AG20443 (cell line): Measurements from ENCODE around the gene CYB561.

ENCODE experiments used
- DNase-seq: peaks from one replicate; pipeline ENCODE4 v3.0.0; 2012; ENCODE audit warnings: low spot score, mixed read lengths

The CYB561 gene

DNA sequence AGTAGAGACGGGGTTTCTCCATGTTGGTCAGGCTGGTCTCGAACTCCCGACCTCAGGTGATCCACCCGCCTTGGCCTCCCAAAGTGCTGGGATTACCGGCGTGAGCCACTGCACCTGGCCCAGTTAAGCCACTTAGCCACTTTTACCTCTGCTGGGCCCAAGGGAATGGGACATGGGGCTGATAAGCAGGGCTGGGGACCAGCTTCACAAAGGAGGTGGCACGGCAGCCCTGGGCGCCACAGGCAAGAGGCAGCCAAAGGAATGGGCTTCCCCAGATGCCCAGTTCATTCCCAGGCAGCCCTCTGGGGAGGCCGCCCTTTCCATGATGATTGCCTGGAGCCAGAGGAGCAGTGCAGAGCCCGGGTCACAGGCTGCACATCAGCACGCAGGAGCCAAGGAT is 5.0 kb upstream of the CYB561 start:
- DNase-seq, result no peak

DNA sequence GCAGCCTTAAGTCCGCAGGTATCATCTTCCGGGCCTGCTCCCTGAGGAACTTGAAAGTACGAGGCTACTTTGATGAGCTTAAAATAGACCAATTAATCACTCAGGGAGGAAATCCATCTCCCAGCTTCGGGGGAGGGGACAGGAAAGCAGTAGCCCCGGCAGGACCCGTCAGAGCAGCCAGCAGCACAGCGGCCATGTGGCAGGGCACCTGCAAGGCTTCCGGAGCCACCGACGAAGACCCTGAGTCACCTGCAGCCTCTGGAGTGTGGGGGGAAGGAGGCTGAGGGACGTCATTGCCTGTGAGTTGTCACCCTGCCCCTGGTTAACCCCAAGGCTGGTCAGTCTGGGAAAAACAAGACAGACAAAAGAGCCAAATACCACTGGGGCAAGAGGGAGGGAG is 4.4 kb upstream of the CYB561 start:
- DNase-seq, result peak; percentile 32

DNA sequence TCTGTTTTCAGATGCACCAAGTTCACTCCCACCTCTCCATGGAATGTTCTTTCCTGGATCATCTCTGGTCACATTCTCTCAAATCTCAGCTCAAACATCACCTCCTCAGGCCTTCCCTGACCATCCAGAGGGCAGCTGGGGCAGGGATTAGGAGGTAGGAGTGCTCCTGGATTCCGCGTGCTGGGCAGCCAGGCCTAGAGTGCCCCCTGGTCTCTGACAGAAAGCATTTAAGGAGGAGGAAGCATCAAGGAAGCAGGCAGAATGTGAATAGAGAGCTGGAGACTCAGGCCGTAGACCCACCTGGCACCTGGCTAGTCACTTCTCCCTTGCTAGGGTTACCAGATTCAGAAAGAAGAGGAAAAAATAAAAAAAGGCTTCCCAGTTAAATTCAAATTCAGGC is 2.5 kb upstream of the CYB561 start:
- no peak for DNase-seq

DNA sequence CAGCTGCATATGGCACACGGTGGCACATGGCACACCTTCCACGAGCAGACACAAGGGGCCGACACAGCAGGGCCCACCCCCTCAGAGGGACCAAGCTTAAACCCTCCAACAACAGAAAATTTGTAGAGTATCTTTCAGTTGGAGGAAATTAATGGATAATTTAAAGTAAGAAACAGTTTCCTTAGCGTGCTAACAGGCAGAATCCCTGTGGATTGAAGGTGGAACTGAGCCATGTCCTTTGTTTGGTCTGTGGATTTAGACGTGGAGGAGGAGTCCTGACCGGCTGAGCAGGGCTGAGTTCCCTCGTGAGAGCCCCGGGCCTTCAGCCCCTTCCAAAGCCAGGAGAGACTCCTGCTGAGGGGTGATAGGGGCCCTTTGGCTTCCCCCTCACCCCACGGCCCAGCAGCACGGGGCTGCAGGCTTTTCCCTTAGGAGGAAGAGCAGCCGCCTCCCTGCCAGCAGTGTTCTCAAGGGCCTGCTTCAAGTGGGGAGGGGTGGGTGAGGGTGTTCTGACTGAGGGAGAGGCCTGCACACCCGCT is 1.4 kb upstream of the CYB561 start:
- DNase-seq, result no peak

DNA sequence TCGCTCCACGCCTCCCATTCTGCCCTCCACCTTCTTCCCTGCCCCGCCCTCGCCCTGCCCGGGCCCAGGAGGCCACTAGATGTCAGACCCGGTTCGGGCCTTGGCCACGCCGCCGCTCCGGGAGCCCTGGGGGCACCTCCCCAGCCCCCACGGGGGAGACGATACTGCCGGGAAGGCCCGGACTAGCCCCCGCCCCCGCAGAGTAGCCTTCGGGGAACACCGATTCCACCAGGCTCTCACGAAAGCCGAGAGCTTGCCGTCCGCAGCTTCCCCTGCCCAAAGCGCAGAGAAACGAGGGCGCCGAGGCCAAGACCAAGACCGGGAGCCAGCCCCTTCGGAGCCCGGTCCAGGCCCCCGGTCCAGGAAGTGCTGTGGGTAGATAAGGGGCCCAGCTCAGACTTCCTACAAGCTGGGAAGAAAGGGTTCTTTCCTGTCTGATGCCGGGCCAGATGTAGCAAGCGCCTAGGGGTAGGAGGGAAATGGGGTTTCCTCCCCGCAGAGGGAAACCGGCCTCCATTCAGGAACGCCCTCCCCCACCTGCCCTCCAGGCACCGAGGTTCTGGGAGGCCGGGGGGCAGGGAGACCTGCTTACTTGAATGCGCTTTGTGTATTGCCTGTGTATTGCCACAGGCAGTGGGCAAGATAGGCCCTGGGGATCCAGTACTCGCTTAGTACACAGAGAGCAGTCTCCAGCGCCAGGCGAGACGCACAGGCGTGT is 806 bp upstream of the CYB561 start:
- DNase-seq, result peak; percentile 84

DNA sequence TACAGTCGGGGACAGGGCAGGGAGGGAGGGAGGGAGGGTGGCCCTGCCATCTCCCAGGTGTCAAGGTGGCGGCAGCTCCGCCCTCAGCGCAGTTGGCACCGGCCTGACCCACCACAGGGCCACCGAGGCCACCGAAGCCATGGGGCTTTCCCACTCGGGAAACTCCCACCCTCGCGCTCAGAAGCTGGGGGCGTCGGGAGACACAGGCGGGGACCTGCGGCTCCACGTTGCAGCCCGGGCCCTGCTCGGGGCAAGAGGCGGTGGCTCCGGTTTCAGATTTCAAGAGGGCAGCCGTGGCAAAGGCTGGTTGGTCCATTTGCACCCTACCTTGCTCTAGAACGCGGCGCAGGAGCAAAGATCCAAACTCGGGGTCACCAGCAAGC is 544 bp downstream of the CYB561 start:
- peak; percentile 62 for DNase-seq

DNA sequence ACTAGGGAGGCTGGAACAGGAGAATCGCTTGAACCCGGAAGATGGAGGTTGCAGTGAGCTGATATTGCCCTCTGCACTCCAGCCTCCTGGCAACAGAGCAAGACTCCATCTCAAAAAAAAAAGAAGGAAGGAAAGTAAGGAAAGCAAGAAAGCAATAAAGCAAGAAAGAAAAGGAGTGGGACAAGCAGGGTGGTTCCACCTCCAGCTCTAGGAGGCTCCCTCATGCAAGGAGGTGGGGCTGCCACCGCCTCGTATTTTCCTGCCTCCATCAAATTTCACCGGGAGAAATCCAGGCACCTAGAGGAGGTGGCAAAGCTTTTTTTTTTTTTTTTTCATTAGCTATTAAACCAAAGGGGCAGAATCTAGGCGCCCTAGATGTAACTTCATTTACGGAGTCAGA is 1.0 kb downstream of the CYB561 start:
- no peak for DNase-seq

DNA sequence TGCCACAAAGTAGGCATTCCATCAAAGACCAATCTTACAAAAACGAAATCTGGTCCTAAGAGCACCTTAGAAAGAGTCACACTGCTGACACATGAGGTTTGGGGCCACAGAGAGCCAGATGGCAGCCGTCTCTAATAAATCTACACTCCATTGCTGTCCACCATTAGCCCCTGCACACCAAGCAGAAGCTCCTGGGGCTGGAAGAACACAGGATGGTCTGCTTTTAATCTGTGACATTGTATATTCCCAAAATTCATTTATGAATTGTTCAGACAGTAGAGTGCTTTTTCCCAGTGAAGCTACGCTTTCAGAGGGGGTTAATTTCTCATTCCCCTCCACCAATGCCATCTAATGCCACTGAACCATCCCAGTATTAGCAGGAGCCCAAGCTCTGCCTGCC is 1.6 kb downstream of the CYB561 start:
- DNase-seq, result no peak

DNA sequence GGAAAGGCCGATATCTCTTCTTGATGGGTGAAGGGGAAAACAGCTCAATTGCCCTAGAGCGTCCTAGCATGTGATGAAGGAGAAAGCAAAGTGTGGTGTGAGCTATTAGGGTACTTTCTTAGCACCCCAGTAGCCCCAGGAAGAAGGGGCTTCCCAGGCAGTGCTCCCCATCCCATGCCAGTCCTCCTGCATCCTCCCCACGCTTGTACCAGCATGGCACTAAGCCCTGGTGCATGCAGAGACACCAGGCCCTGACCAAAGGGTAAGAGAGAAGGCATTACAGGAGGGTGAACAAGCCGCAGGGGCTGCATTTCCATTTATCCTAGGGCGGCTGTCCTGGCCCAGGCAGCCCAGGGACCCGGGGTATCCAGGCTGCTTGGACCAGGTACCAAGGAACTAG is 3.1 kb downstream of the CYB561 start:
- no peak for DNase-seq

DNA sequence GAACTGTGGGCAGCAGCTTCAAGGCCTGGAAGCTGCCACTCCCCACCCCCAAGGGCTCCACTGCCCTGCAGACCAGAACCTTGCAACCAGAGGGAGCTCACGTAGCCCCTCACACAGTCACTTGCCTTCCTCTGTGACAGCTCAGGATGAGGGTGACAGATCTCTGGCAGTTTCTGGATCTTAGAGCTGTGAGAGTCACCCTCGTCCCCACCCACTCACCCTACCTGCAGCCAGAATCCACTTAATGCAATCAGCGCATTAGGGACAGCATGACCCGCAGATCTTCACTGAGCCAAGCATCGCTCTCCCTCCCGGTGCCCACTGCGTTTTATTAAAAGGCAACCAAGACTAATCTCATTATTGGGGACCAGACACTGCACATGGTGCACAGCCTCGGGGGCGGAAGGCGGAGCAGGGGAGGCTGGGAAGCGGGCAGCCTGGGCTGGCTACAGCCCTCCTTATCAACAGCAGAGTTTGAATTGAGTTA is 3.5 kb downstream of the CYB561 start:
- no peak for DNase-seq

DNA sequence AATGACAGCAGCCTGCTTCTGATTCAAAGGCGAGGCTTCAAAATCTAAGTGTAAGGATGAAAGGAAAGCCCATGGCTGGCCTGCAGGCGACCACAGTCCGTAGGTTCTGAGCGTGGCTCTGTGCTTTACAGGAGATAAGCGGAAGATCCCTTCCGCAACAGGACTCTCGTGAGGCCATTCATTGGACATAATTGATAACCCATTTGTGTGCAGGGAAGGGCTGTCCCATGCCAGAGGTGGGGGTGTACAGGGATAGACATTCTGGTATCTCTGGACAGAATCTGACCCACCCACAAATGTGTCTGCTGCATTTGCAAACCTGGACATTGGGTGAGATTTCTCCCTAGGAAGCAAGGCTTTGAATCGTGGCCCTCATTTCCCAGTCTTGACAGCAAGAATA is 4.0 kb downstream of the CYB561 start:
- DNase-seq, result no peak

DNA sequence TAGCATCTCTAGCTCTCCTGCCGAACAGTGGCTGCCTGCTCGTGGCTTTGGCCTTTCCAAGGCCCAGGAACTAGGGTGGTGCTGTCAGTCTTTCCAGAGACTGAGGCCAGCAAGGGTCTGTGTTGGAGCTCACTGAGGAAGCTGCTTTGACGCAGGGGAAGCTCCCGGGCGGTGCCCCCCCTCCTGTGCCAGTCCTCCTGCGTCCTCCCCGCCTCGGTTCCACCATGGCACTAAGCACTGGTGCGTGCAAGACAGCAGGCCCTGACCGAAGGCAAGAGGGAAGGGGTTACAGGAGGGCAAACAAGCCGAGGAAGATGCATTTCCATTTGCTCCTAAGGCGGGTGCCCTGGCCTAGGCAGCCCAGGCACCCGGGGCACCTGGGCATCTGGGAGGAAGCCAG is 4.5 kb downstream of the CYB561 start:
- no peak for DNase-seq

DNA sequence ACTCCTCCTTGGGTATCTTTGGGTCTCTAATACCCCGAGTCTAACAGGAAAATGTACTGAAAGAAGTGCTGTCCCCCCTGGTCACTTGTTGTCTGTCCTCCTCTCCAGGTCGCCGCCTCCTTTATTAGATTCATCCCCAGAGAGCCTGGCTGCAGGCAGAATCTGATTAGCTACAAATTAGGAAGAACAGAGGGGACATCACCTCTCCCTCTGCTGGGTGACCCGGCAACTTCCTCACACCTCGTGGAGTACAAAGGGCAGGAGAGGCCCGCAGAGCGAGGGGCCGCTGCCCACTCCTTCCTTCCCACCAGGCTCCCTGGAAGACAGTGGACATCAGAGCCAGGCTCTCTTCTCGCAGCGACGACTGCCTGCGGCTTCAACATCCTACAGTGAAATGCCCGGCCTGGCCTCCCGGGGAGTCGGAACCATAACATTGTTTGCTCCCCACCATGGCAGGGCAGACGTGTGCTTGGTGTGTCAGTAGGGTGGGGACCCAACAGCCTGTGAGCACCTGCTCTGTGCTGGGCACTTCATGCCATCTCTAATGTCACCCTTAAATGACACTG is 5.3 kb downstream of the CYB561 start:
- no peak for DNase-seq

DNA sequence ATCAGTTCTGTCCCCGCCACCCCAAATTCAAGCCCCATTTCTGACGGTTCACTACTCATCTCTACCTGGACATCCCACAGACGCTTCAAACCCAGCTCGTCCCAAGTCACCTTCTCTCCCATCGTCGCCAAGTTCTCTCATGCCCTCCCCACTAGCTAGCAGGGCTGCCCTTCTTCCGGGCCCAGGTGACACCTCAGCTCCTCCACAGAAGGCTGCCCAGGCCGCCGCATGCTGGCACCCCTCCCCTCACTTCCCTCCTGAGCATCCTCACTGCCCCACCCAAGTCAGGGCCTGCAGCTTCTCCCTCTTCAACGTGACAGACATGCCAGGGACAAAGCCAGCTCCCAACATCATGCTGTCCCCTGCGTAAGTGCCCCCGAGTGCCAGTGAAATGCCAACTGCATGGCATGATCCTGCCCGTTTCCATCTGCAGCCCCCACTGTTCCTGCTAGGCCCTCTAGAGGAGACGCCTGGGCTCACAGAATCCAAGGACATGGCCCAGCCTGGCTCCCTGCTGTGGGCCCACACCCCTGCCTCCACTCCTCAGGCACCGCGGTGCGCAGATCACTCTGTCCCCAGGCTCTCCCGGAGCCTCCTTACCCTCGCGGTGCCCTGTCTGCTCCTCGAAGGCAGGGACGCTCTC is 5.9 kb downstream of the CYB561 start:
- DNase-seq, result no peak

DNA sequence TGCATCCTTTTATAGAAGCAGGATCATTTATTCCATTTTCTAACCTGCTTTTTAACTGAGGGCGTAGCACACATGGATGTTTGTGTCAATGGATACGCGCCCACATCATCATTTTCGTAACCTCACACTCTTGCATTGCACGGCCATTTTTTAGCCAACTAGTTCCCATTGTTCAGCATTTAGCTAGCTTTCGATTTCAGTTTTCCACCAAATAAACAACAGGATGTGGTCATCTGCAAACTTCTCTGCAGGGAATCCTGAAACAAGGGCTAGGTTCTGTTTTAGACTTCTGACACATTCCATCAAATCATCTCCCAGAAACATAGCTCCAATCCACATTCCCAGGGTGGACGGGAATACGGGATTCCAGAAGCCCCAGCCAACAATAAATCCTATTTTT is 6.4 kb downstream of the CYB561 start:
- DNase-seq, result peak; percentile 53

DNA sequence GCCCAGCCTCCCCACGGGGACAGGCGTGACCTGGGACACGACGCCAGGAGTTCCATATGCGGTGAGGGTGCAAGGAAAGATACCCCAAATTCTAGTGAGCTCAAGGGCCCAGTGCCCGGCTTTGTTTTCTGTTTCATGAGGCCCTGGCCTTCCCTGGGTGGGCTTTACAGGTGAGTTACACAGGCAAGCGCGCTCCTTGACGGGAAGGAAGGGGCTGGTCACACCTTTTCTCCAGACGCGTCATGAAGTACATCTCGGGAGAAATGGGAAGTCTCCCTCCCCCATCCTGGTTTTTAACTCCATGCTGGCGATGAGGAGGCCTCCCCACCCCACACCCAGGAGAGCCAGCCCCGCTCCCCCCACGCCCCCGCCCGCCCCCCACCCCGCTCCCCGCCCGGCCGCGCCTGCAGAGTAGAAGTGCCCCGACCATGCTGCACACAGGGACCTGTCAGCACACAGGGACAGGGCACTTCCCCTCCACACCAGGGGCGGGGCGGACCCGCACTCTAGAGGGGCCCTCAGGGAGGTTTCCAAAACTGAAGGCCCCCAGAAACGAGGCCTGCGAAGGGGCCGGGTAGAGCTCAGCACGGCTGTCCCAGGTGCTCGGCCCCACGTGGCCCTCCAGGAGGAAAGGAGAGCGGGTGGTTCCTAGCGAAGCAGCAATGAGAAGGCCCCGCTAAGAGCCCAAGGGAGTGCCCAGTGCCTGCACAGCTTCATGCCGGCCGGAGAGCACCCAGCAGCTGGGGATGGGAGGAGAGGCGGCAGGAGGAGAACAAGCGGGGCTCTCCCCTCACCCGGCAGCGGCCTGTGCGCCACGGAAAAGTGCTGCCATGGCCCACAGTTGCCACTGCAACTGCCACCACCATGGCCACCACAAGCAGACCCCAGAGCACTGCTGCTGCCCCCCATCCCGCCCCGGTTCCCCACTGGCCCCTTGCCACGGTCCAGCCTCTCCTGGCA is 7.7 kb downstream of the CYB561 start:
- DNase-seq, result no peak

DNA sequence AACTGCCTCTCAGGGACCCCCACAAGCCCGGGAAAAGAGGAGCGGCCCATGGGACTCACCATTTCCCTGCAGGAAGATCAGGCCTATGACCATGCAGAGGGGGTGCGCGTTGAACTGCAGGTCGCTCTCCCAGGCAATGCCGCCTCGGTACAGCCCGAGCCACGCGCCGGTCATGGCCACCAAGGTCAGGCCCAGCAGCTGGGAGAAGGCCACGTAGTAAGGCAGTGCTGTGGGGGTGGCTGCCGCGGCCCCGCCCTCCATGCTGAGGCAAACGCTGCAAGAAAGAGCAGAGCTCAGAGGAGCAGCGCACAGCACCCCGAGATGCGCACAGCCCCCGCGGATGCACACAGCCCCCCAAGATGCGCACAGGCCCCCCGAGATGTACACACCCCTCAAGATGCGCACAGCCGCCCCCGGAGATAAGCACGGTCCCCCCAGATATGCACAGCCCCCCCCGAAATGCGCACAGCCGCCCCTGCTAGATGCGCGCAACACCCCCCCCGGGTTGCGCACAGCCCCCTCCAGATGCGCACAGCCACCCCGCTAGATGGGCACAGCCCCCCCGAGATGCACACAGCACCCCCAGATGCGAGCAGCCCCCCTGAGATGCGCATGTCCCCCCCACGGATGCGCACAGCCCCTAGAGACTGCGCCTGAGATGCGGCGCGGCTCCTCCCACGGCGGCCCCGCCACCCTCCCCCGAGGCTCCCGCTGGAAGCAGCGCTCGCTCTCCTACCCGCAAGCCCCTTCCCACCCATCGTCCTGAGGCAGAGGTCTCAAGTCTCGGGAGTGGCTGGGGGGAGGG is 8.6 kb downstream of the CYB561 start:
- DNase-seq, result peak; percentile 53

DNA sequence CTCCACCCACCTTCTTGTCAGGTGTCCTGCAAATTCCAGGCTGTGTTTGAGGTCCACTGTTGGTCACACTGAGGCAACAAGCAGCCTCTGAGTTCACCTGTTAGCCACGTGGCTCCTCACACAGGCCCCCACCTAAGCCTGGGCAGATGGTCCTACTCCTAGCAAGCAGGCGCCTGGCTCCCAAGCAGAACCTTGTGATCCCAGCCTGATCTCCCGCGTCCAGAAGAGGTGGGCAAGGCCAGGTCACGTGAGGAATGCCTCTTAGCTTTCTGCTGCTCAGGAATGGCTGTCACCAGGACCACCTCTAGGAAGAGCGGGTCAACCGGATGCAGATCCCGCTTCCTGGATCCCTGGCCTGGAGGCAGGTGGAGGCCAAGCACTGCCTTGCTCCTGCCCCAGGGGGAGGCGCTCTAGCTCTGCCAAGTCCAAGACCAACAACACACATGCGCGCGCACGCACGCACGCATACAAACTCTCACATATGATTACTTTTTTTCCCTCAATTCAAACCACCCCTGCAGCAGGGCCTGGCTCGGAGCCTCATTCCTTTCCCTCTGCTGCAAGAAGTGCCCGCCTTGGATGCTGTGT is 9.5 kb downstream of the CYB561 start:
- DNase-seq, result no peak

DNA sequence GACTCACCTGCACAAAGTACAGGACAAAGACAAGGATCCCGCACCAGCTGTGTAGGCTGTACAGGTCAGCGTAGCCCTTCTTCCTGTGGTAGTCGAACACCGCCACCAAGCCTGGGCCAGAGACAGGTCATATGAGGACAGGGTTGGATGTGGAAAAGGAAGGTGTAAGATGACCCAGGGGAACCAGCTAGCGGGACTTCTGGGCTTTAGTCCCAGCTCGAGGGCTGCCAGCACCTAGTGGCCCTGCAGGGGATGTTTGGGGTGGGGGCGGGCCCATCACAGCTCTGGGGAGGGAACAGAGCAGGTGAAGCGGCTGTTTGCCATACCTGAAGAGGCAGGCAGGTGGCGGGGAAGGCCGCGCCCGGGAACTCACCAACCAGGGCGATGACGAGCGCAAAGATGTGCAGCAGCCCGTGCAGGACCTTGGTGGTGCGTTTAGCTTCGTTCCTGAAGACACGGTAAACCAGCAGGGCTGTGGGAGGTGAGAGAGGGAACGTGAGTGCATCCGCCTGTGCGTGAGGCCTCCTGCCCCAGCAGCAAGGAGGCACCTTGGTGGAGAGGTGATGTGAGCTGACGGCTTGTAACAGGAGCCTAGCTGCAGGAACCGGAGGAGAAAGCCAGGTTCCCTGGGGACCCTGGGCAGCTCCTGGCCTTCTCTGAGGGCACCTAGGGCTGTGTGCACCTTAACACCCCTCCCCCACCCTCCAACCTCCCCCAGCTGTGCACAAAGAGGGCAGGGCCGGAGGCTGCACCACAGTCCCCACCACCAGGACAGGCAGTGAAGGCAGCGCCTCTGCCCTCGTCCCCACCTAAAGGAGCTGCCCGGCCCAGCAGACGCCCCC is 10.2 kb downstream of the CYB561 start:
- no peak for DNase-seq
